T-helper 1 cell treated with Interleukin-12 subunit alpha and Interleukin-12 subunit beta and Interleukin-4 antibody, amounts not matched to agents 30 ng/mL and 1 ng/mL, for 36 hours (primary cell): ENCODE measurements around the gene HIRA. TPM values are rescaled to one million over a fixed set of nuclear protein-coding genes. Genes with fewer than 3 reads are reported as not detected.
"Not testable (repeated sequence)": the region's sequence is repeated elsewhere in the genome, so short reads cannot be mapped to it uniquely, and the experiment has no call there.

Experiments
- intact Hi-C: fragments of 100-400 bp; cut with micrococcal nuclease; formaldehyde crosslinking; loops from one replicate; pipeline ENCODE4 v1.15.1; 2024
- total RNA-seq: library from RNA; stranded (reverse); gene quantifications from 2 replicates; pipeline ENCODE4 v1.2.3, GENCODE V29; 2022

Gene HIRA
- total RNA-seq, 1 donor from 2014 or later: 46.5 TPM

GRCh38 chr22:19445279-19445982 is 13.9 kb upstream of the HIRA start:
- intact Hi-C loops: not testable (repeated sequence)

DNA sequence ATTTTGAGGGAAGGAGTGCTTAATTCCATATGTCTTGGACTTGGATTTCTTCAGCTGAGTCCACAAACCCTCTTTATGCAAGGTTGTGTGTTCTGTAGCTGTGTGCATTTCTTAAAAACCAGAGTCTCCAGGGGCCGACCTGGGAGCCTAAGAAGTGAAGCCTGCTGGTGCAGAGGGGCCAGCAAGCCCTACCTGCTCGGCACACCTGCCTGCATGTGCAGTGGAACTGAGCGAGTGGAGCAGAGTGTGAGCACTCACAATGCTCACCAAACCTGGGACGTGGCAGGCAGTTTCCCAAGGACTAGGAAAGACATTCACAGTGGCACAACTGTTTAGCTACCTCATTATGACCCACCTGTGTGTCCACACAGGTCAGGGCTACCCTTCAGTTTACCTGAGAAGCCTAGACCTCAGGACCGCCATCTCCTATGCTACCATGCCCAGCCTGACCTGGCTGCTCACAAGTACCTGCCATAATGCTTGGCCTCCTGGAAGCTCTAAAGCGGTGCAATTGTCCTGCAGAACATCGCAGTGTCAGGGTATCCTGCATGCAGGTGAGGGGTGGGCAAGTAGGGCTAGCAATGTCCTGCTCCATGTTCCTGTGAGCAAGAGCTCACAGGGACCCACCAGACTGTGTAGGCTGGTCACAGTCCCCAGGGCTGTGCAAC is 12.1 kb upstream of the HIRA start:
- intact Hi-C loops: no loop called here

DNA sequence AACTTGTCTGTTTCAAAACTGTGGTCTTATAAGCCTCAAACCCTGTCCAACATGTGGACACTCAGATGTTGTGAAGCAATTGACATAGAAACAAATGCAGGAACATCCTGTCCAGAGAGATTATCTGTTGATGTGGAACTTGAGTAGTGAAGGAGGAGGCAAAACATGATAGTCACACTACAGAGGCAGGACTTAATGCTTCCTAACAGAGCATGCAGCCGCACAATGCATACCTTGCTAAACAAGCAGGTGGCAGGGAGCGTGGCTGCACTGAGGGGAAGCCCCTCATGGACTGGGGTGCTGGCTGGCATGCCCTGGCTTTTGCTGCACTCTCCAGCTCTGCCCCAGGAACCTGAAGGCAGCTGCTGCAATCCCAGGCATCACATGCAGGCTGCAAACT is 10.6 kb upstream of the HIRA start:
- intact Hi-C loops: no loop called here

DNA sequence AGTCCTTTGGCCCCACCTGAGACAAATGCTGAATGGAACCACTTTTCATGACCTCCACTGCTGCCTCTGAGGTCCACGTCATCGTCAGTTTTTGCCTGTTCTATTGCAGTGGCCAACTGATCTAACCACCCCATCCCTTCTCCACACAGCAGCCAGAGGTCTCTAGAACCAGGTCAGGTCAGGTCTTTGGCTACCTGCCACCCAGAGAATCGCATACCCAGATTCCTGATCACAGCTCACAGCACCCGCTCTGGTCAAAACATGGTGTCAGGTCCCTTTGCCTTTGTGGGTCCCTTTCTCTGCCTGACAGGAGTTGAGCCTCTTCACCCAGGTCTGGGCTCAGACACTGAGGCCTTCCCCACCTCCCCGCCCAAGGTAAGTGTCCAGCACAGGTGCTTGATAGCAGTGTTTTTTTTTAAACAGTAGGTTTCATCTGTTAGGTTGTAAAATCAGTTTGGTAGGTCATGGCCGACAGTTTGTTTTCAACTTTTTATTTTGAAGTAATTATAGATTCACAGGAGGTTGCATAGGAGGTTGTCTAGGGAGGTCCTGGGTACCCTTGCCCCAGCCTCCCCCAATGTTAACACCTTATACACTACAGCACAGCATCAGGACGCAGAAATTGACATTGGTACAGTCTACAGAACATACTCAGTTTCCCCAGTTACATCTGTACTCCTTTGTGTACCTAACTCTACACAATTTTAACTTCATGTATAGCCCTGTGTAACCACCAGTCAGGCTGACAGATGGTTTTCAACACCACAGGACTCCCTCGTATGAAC is 9.1 kb upstream of the HIRA start:
- intact Hi-C loops: no loop called here

DNA sequence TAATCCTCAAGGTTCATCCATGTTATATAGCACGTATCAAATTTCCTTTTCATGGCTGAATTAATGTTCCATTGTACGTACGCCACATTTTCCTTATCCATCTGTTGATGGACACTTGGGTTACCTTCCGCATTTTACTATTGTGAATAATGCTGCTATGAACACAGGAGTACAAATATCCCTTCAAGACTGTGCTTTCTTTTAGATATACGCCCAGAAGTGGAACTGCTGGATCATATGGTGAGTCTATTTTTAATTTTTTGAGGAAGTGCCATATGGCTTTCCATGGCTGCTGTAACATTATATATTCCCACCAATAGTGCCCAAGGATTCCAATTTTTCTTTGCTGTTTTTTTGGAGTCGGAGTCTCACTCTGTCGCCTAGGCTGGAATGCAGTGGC is 6.8 kb upstream of the HIRA start:
- intact Hi-C loops: no loop called here

DNA sequence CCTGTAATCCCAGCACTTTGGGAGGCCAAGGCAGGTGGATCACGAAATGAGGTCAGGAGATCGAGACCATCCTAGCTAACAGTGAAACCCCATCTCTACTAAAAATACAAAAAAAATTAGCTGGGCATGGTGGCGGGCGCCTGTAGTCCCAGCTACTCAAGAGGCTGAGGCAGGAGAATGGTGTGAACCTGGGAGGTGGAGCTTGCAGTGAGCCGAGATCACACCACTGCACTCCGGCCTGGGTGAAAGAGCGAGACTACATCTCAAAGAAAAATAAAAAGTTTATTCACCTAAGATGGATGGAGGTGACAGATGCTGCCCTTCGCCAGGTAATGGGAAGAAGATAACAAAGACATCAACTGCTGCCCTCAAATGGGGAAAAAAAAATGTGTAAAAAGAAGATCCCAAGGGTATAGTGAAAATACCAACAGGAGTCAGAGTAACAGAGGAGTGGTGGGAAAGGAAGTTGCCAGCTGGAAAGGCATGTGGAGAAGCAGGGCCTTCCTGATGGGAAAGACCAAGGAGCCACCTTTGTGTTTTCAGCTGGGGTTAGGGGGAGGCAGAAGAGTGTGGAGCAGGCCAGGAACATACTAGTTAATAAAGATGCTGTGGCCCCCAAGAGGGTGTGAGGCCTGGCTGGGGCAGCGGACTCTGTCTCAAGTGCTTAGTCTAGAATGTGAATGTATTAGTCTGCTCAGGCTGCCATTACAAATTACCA is 5.1 kb upstream of the HIRA start:
- intact Hi-C loops: not testable (repeated sequence)

- intact Hi-C loops: loop anchor here (5.0 kb wide), 2 partner anchors 313 to 422 kb away; partner anchors contain the start of gene DGCR2
These were observed 3.5 kb upstream of the HIRA start for GRCh38 chr22:19434829-19435580.

- intact Hi-C loops: loop anchor here (5.0 kb wide), 2 partner anchors 312 to 423 kb away; partner anchors contain the start of gene DGCR2
These were observed 2.9 kb upstream of the HIRA start for GRCh38 chr22:19434401-19434800.

- intact Hi-C loops: loop anchor here (1.0 to 5.0 kb wide), 6 partner anchors 15 to 425 kb away; partner anchors contain the start of genes C22orf39, CDC45, DGCR2 and ESS2
These were observed 759 bp upstream of the HIRA start, which contains the start of gene MRPL40 for GRCh38 chr22:19432133-19432851. Gene MRPL40, plus strand, starts transcription at chr22:19432545. Its CDS starts 10 bp downstream, at chr22:19432555.

DNA sequence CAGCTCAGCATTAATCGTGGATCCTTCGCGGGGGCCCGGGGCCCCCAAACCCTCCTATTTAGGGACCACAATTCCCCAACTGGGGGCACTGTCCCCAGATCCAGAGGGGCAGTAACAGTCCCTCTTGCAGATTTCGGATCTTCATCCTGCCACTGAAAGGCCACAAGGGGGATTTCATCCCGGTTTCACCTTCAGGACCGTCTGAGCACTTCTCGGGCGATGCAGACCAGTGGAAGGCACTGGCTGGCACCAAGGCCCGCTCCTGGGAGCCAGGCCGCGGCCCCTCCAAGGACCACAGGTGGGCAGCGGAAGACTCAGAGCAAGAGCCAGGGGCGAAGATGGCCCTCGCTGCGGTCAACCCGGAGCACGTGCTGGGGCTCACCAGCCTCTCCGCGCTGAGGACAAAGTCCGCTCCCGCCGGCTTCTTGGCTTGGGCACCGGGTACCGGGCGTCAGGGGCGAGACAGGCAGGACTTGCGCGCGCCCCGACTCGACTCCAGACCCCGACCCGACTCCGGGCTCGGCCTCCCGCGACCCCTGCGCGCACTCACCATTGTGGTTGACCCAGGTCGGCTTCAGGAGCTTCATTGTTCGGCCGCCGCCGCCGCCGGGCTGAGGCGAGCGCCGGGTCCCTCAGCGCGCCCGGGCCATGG is 517 bp downstream of the HIRA start:
- intact Hi-C loops: loop anchor here (1.0 to 5.0 kb wide), 4 partner anchors 12 to 426 kb away; partner anchors contain the start of genes CLTCL1 and DGCR2

DNA sequence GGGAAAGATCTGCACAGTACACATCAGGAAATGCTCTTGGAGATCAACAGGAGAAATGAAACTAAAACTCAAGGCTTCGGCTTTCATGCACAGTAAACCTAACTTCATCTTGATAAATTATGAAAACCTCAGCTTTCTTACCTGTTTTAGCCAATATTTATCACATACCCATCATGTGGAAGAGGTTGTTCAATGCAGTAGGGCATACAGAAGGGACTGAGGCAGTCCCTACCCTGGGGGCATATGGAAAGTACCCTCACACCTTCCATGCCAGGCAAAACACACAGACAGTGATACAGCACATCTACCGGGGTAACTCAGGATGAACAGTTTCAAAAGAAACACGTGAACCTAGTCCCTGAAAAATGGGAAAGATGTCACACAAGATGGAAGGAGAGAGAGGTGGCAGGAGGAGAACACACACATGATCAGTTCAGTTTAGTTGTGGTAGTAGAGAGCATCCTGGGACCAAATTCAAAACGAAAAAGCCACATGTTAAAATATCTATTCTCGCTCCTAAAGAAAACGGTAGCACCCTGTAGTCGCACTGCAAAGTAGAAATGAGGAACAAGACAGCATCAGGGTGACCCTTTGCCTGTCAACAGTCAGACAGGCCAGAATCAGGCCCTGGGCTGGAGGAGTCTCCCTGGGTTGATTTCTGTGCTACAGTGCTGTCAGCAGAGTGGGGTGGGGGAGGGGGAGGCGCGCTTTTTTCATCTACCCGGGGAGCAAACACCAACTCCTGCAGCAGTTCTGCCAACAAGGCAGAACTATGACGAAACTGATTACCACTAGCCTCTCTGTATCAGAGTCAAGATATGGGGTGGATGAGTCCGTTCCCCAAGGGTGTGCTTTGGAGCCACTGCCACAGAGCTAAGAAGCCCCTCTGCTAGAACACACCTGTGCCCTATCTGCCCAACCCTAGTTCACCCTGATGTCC is 1.3 kb downstream of the HIRA start:
- intact Hi-C loops: loop anchor here (1.0 to 5.0 kb wide), 4 partner anchors 11 to 427 kb away; partner anchors contain the start of genes CLTCL1 and DGCR2

DNA sequence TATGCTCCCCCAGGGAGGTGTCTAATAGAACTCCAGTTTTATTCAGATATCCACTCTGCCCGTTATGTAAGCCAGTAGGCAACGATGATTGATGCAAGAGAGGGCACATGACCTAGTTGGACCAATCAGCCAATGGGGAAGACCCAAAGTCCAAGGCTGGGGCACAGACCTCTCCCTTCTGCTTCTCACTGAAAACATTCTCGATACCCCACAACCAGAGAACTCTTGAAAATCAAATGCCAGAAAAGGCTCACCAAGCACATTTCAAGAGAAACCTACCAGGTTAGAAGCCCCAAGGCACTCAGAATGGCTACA is 7.4 kb downstream of the HIRA start:
- intact Hi-C loops: no loop called here

- intact Hi-C loops: no loop called here
These were observed 8.9 kb downstream of the HIRA start for GRCh38 chr22:19422440-19423301.

GRCh38 chr22:19420321-19420720 is 11.2 kb downstream of the HIRA start:
- intact Hi-C loops: no loop called here

GRCh38 chr22:19419464-19420178 is 11.9 kb downstream of the HIRA start:
- intact Hi-C loops: loop anchor here (1.0 kb wide), 2 partner anchors 11 to 28 kb away; partner anchors contain the start of gene C22orf39

DNA sequence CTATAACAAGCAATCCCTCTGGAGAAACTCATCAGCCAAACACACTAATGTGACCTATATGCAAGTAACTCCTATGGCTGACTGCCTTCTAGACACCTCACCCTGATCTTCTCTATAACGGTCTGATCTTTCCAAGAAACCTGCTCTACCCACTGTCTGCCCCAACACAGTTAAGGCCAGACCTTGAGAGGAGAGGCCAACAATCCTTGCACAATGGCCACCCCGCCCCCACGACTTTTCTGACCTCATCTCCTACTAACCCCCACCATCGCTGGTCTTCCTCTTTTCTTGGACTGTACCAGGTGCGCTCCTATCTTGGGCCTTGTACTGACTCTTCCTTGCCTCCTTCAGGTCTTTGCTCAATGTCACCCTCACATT is 12.5 kb downstream of the HIRA start:
- intact Hi-C loops: loop anchor here (1.0 kb wide), 2 partner anchors 11 to 28 kb away; partner anchors contain the start of gene C22orf39
